Smooth muscle cell (in vitro differentiated cells): ENCODE results near the gene MAP7D3. TPM values are rescaled to one million over a fixed set of nuclear protein-coding genes. Genes with fewer than 3 reads are reported as not detected.

Experiments used
- DNase-seq: peaks from one replicate; lab custom pipeline; 2025; ENCODE audit not compliant: unreplicated experiment; lab: John Stamatoyannopoulos, UW
- H2AFZ ChIP-seq: fragments of 200-600 bp; sonication (generic); 2 replicates; pipeline ENCODE4 v1.6.0; 2016; ENCODE audit warnings: antibody characterized with exemption, low read depth, mild to moderate bottlenecking
- H3F3A ChIP-seq: fragments of 200-600 bp; sonication (generic); 2 replicates; pipeline ENCODE4 v1.6.0; 2017; ENCODE audit warnings: antibody characterized with exemption, low read depth
- H3K27ac ChIP-seq: fragments of 200-600 bp; sonication (generic); 2 replicates; pipeline ENCODE4 v1.5.1; 2016; ENCODE audit warnings: low read depth, mild to moderate bottlenecking
- H3K27me3 ChIP-seq: fragments of 200-600 bp; sonication (generic); 2 replicates; pipeline ENCODE4 v1.6.1; 2016; ENCODE audit warnings: low read depth, mild to moderate bottlenecking
- H3K36me3 ChIP-seq: fragments of 200-600 bp; sonication (generic); 2 replicates; pipeline ENCODE4 v1.5.1; 2016; ENCODE audit warnings: low read depth
- H3K4me1 ChIP-seq: fragments of 200-600 bp; sonication (generic); 2 replicates; pipeline ENCODE4 v1.5.1; 2016; ENCODE audit warnings: low read depth
- H3K4me2 ChIP-seq: fragments of 200-600 bp; sonication (generic); 2 replicates; pipeline ENCODE4 v1.6.0; 2016; ENCODE audit warnings: mild to moderate bottlenecking
- H3K4me3 ChIP-seq: fragments of 200-600 bp; sonication (generic); 2 replicates; pipeline ENCODE4 v1.5.1; 2016; ENCODE audit warnings: mild to moderate bottlenecking
- H3K79me2 ChIP-seq: fragments of 200-600 bp; sonication (generic); 2 replicates; pipeline ENCODE4 v1.6.0; 2016; ENCODE audit warnings: low read depth, mild to moderate bottlenecking
- H3K9ac ChIP-seq: fragments of 200-600 bp; sonication (generic); 2 replicates; pipeline ENCODE4 v1.6.0; 2016; ENCODE audit warnings: low read depth
- H3K9me3 ChIP-seq: fragments of 200-600 bp; sonication (generic); replicated peaks from 2 replicates; pipeline ENCODE4 v1.5.1; 2016; ENCODE audit warnings: low read depth
- H4K20me1 ChIP-seq: fragments of 200-600 bp; sonication (generic); 2 replicates; pipeline ENCODE4 v1.6.0; 2016; ENCODE audit warnings: low read depth
- WGBS: methylation state at CpG from one replicate; pipeline ENCODE4 v1.1.7; 2016; ENCODE audit warnings: low lambda C conversion rate; 5-methylcytosine and 5-hydroxymethylcytosine counted together
- polyA plus RNA-seq: library from polyadenylated mRNA; unstranded; fragments of >200 nt; fragmentation: Nextera tagmentation; extraction: Ambion mirVana; gene quantifications from 2 replicates; pipeline ENCODE4 v1.2.1, GENCODE V29; 2016
- total RNA-seq: library from RNA; depleted of rRNA; stranded (reverse); fragments of >200 nt; gene quantifications from 2 replicates; pipeline ENCODE4 v1.2.3, GENCODE V29; 2014
- TF ChIP-seq, protein P1 (sequence below): fragments of 200-600 bp; sonication (generic); IDR thresholded peaks from 2 replicates; pipeline ENCODE4 v1.5.1; 2017; ENCODE audit warnings: borderline replicate concordance, mild to moderate bottlenecking, antibody characterized with exemption; ENCODE audit not compliant: insufficient read depth, poor library complexity, severe bottlenecking

Gene MAP7D3
- total and polyA plus RNA-seq, 2 experiments from 2014 or later: 8.1 to 9.3 TPM

DNA sequence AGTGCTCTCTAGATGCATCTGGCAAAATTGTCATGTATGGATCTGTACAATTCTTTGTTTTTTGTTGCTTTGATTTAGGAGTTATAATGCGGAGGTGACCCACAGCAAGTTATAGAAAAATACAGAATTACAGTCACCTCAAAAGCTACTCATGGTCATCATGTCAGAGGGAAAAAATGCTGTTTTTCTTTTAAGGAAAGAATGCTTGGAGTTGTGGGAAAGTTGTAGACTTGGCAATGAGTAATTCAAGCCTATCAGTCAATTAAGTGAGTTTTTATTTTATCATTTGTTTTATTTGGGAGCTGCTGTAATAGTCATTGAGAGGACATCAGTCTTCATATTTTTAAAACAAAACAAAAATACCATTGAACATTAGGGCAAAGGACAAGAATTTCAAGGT lies 87.5 kb downstream of the MAP7D3 start:
- Histone ChIP-seq H3K4me2 (no peak overlapping the region), H3K4me3 (no peak overlapping the region), H3K36me3 (no peaks in the 10 kb centered on the region), H3K27me3 (no peaks in the 10 kb centered on the region), H3K9me3 (no peaks in the 10 kb centered on the region), H3K9ac (no peak overlapping the region), H4K20me1 (peaks cover 13% of the 10 kb centered on the region), H2AFZ (no peak overlapping the region), H3K4me1 (peaks cover 5% of the 10 kb centered on the region), H3K27ac (no peak overlapping the region), H3F3A (no peaks in the 10 kb centered on the region), H3K79me2 (peaks cover 13% of the 10 kb centered on the region)
- WGBS: 83% methylated on average over 1 of the region's 1 CpG
- DNase-seq: no peak
- TF ChIP-seq, protein P1, sequence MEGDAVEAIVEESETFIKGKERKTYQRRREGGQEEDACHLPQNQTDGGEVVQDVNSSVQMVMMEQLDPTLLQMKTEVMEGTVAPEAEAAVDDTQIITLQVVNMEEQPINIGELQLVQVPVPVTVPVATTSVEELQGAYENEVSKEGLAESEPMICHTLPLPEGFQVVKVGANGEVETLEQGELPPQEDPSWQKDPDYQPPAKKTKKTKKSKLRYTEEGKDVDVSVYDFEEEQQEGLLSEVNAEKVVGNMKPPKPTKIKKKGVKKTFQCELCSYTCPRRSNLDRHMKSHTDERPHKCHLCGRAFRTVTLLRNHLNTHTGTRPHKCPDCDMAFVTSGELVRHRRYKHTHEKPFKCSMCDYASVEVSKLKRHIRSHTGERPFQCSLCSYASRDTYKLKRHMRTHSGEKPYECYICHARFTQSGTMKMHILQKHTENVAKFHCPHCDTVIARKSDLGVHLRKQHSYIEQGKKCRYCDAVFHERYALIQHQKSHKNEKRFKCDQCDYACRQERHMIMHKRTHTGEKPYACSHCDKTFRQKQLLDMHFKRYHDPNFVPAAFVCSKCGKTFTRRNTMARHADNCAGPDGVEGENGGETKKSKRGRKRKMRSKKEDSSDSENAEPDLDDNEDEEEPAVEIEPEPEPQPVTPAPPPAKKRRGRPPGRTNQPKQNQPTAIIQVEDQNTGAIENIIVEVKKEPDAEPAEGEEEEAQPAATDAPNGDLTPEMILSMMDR: no peak

Other genes with a start within 250 kb of the MAP7D3 start
- 98.2 and 103 TPM in 2 replicates for gene FHL1, start 103.9 kb downstream of the MAP7D3 start, total RNA-seq
- 57.8 and 76.0 TPM in 2 replicates for gene FHL1, start 103.9 kb downstream of the MAP7D3 start, polyA plus RNA-seq
- not detected in 2 replicates for gene ADGRG4, start 49.6 kb upstream of the MAP7D3 start, total RNA-seq
- gene ADGRG4, start 49.6 kb upstream of the MAP7D3 start, polyA plus RNA-seq: 0.04 TPM in 1 of 2 replicates, not detected in the other
- gene BRS3, start 236.5 kb upstream of the MAP7D3 start, total RNA-seq: not detected in 2 replicates
- gene BRS3, start 236.5 kb upstream of the MAP7D3 start, polyA plus RNA-seq: not detected in 2 replicates
- gene HTATSF1, start 246.2 kb upstream of the MAP7D3 start, total RNA-seq: 46.9 and 72.0 TPM in 2 replicates
- 42.6 and 42.9 TPM in 2 replicates for gene HTATSF1, start 246.2 kb upstream of the MAP7D3 start, polyA plus RNA-seq